ENCODE results near the gene NXN. TPM values are rescaled to one million over a fixed set of nuclear protein-coding genes. Genes with fewer than 3 reads are reported as not detected.

The NXN gene
- total and polyA plus RNA-seq, 4 experiments from 2014 or later = 0.55 to 2.7 (median 1.9) TPM

- no peak for DNase-seq
- Histone ChIP-seq H3K27me3 (ENCODE audit: insufficient read depth, low read length) (peaks cover 4% of the 10 kb centered on the region), H3K4me3 (ENCODE audit: low read length in 2 of 2) (no peak overlapping the region), H3K4me1 (ENCODE audit: insufficient read depth, low read length) (no peaks in the 10 kb centered on the region), H3K9me3 (ENCODE audit: control insufficient read depth in 1 of 2, low read length in 2 of 2) (no peaks in the 10 kb centered on the region), H3K36me3 (ENCODE audit: insufficient read depth, low read length) (no peaks in the 10 kb centered on the region), H3K27ac (ENCODE audit: low read depth, low read length) (no peak overlapping the region)
- no peaks in the 10 kb centered on the region for H3K4me1 Mint-ChIP-seq
- ChIA-PET POLR2A (ENCODE audit: partially characterized antibody) (no interaction called here), CTCF (ENCODE audit: partially characterized antibody) (interaction anchor here (1.1 kb wide), 1 partner anchor 77 kb away, joined by 3 read pairs; no protein-coding TSS in a partner anchor)
- no peaks in the 10 kb centered on the region for H3K9me3 Mint-ChIP-seq
- peaks cover 21 to 30% of the 10 kb centered on the region in 2 donors for H3K27me3 Mint-ChIP-seq
- H3K27ac Mint-ChIP-seq = no peak overlapping the region
- no peaks in the 10 kb centered on the region for H3K36me3 Mint-ChIP-seq
- no peak overlapping the region for H3K4me3 Mint-ChIP-seq
- intact Hi-C loops (cut with micrococcal nuclease) = no loop called here
Observed at GRCh38 chr17:903691-904481, 75.7 kb downstream of the NXN start.

GRCh38 chr17:902463-902862 lies 77.1 kb downstream of the NXN start:
- Mint-ChIP-seq H3K27me3 (peaks cover 21 to 30% of the 10 kb centered on the region in 2 donors), H3K9me3 (no peaks in the 10 kb centered on the region), H3K27ac (no peak overlapping the region), H3K36me3 (no peaks in the 10 kb centered on the region), H3K4me3 (no peak overlapping the region), H3K4me1 (peaks cover 0 to 3% (median 0%) of the 10 kb centered on the region in 4 donors)
- H3K27me3 ChIP-seq (ENCODE audit: insufficient read depth, low read length) = peaks cover 4% of the 10 kb centered on the region
- intact Hi-C loops (cut with micrococcal nuclease) = no loop called here
- H3K4me1 ChIP-seq (ENCODE audit: insufficient read depth, low read length) = no peaks in the 10 kb centered on the region
- H3K36me3 ChIP-seq (ENCODE audit: insufficient read depth, low read length) = no peaks in the 10 kb centered on the region
- no peak overlapping the region for H3K27ac ChIP-seq (ENCODE audit: low read depth, low read length)
- no peaks in the 10 kb centered on the region for H3K9me3 ChIP-seq (ENCODE audit: control insufficient read depth in 1 of 2, low read length in 2 of 2)
- POLR2A ChIA-PET (ENCODE audit: partially characterized antibody) = no interaction called here
- CTCF ChIA-PET (ENCODE audit: partially characterized antibody) = no interaction called here
- H3K4me3 ChIP-seq (ENCODE audit: low read length in 2 of 2) = no peak overlapping the region
- no peak for DNase-seq

- H3K27me3 ChIP-seq (ENCODE audit: insufficient read depth, low read length) = peaks cover 4% of the 10 kb centered on the region
- Mint-ChIP-seq H3K4me1 (peaks cover 0 to 3% (median 0%) of the 10 kb centered on the region in 4 donors), H3K9me3 (no peaks in the 10 kb centered on the region), H3K4me3 (no peak overlapping the region), H3K36me3 (no peaks in the 10 kb centered on the region), H3K27ac (no peak overlapping the region), H3K27me3 (peaks cover 26 to 31% of the 10 kb centered on the region in 2 donors)
- DNase-seq = no peak
- CTCF ChIA-PET (ENCODE audit: partially characterized antibody) = no interaction called here
- no peaks in the 10 kb centered on the region for H3K36me3 ChIP-seq (ENCODE audit: insufficient read depth, low read length)
- POLR2A ChIA-PET (ENCODE audit: partially characterized antibody) = no interaction called here
- no peak overlapping the region for H3K27ac ChIP-seq (ENCODE audit: low read depth, low read length)
- H3K4me1 ChIP-seq (ENCODE audit: insufficient read depth, low read length) = no peaks in the 10 kb centered on the region
- no peaks in the 10 kb centered on the region for H3K9me3 ChIP-seq (ENCODE audit: control insufficient read depth in 1 of 2, low read length in 2 of 2)
- no peak overlapping the region for H3K4me3 ChIP-seq (ENCODE audit: low read length in 2 of 2)
- intact Hi-C loops (cut with micrococcal nuclease) = no loop called here
Observed at GRCh38 chr17:901964-902363, 77.6 kb downstream of the NXN start.

- Histone ChIP-seq H3K9me3 (ENCODE audit: control insufficient read depth in 1 of 2, low read length in 2 of 2) (no peaks in the 10 kb centered on the region), H3K27me3 (ENCODE audit: insufficient read depth, low read length) (peaks cover 4% of the 10 kb centered on the region), H3K27ac (ENCODE audit: low read depth, low read length) (no peak overlapping the region), H3K36me3 (ENCODE audit: insufficient read depth, low read length) (no peaks in the 10 kb centered on the region), H3K4me1 (ENCODE audit: insufficient read depth, low read length) (no peaks in the 10 kb centered on the region), H3K4me3 (ENCODE audit: low read length in 2 of 2) (no peak overlapping the region)
- Mint-ChIP-seq H3K27ac (no peak overlapping the region), H3K9me3 (no peaks in the 10 kb centered on the region), H3K36me3 (no peaks in the 10 kb centered on the region), H3K4me1 (peaks cover 0 to 3% (median 1%) of the 10 kb centered on the region in 4 donors), H3K4me3 (no peak overlapping the region), H3K27me3 (peaks cover 30 to 36% of the 10 kb centered on the region in 2 donors)
- intact Hi-C loops (cut with micrococcal nuclease) = no loop called here
- ChIA-PET POLR2A (ENCODE audit: partially characterized antibody) (no interaction called here), CTCF (ENCODE audit: partially characterized antibody) (no interaction called here)
- no peak for DNase-seq
Observed at GRCh38 chr17:901191-901950, 78.2 kb downstream of the NXN start.

- H3K4me3 ChIP-seq (ENCODE audit: low read length in 2 of 2) = no peak overlapping the region
- Mint-ChIP-seq H3K4me3 (no peak overlapping the region), H3K4me1 (peaks cover 0 to 3% (median 1%) of the 10 kb centered on the region in 4 donors), H3K27ac (peak overlapping the region in 1 of 7 donors; percentile 38), H3K27me3 (peaks cover 31 to 36% of the 10 kb centered on the region in 2 donors), H3K36me3 (no peaks in the 10 kb centered on the region), H3K9me3 (no peaks in the 10 kb centered on the region)
- ChIA-PET POLR2A (ENCODE audit: partially characterized antibody) (no interaction called here), CTCF (ENCODE audit: partially characterized antibody) (no interaction called here)
- H3K9me3 ChIP-seq (ENCODE audit: control insufficient read depth in 1 of 2, low read length in 2 of 2) = no peaks in the 10 kb centered on the region
- no peaks in the 10 kb centered on the region for H3K36me3 ChIP-seq (ENCODE audit: insufficient read depth, low read length)
- intact Hi-C loops (cut with micrococcal nuclease) = no loop called here
- H3K4me1 ChIP-seq (ENCODE audit: insufficient read depth, low read length) = no peaks in the 10 kb centered on the region
- DNase-seq = no peak
- peaks cover 4% of the 10 kb centered on the region for H3K27me3 ChIP-seq (ENCODE audit: insufficient read depth, low read length)
- H3K27ac ChIP-seq (ENCODE audit: low read depth, low read length) = no peak overlapping the region
Observed at GRCh38 chr17:900336-900934, 79.1 kb downstream of the NXN start.

DNA sequence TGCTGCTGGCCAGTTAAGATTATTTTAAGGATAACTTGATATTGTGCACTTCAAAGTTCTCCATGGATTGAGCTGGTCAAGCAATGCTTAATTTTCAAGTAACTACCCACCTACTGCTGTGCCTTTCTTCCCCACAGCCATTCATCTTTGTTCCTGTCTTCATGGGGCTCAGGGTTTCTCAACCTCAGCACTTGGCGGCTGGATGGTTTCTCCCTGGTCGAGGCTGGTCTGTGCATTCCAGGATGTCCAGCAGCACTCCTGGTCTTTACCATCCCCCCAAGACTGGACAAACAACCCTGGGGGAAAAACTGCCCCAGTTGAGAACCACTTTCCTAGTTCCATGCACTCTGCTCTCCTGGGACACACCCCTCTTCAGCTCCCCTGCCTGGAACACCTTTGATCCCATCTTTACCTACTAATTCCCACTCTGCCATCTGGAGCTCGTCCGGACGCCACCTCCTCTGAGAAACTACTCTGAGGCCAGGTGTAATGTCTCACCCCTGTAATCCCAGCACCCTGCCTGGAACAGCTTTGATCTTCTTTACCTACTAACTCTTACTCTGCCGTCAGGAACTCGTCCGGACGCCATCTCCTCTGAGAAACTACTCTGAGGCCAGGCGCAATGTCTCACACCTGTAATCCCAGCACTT lies 81.5 kb downstream of the NXN start:
- H3K27me3 Mint-ChIP-seq = peaks cover 23 to 26% of the 10 kb centered on the region in 2 donors
- CTCF ChIA-PET (ENCODE audit: partially characterized antibody) = no interaction called here
- POLR2A ChIA-PET (ENCODE audit: partially characterized antibody) = no interaction called here

More for the DNA sequence above, 81.5 kb downstream of the NXN start:
- no peaks in the 10 kb centered on the region for H3K9me3 Mint-ChIP-seq
- Histone ChIP-seq H3K27me3 (ENCODE audit: insufficient read depth, low read length) (no peaks in the 10 kb centered on the region), H3K36me3 (ENCODE audit: insufficient read depth, low read length) (no peaks in the 10 kb centered on the region), H3K4me1 (ENCODE audit: insufficient read depth, low read length) (no peaks in the 10 kb centered on the region), H3K9me3 (ENCODE audit: control insufficient read depth in 1 of 2, low read length in 2 of 2) (no peaks in the 10 kb centered on the region), H3K4me3 (ENCODE audit: low read length in 2 of 2) (no peak overlapping the region), H3K27ac (ENCODE audit: low read depth, low read length) (no peak overlapping the region)
- H3K4me1 Mint-ChIP-seq = peaks cover 0 to 3% (median 1%) of the 10 kb centered on the region in 4 donors
- H3K4me3 Mint-ChIP-seq = no peak overlapping the region
- H3K36me3 Mint-ChIP-seq = no peaks in the 10 kb centered on the region
- peak overlapping the region in 1 of 7 donors; percentile 42 for H3K27ac Mint-ChIP-seq
- intact Hi-C loops (cut with micrococcal nuclease) = no loop called here
- no peak for DNase-seq
